Tongue (tissue), 2 donors: ENCODE results near the gene DEFB125. TPM values are rescaled to one million over a fixed set of nuclear protein-coding genes. Genes with fewer than 3 reads are reported as not detected.
"Not testable (repeated sequence)": the region's sequence is repeated elsewhere in the genome, so short reads cannot be mapped to it uniquely, and the experiment has no call there.

Experiments used
- DNase-seq: peaks from one replicate; pipeline ENCODE4 v3.0.0-alpha.2; 2015
- total RNA-seq: library from RNA; depleted of rRNA; stranded (reverse); fragments of >200 nt; gene quantifications from one replicate; pipeline ENCODE4 v1.2.3, GENCODE V29; 2014

DEFB125 gene
- total RNA-seq = not detected

GRCh38 chr20:87401-87800 is at the start of gene DEFB125:
Gene DEFB125, plus strand, starts transcription at chr20:87672. Its CDS starts 38 bp downstream, at chr20:87710.
- no peak for DNase-seq

- DNase-seq = no peak
Observed at GRCh38 chr20:60035-60918, 27.2 kb upstream of the DEFB125 start.

GRCh38 chr20:61230-61629 is 26.2 kb upstream of the DEFB125 start:
- DNase-seq = no peak

- DNase-seq = no peak
Observed at GRCh38 chr20:61757-62156, 25.7 kb upstream of the DEFB125 start.

- no peak for DNase-seq
Observed at GRCh38 chr20:62487-62886, 25.0 kb upstream of the DEFB125 start.

GRCh38 chr20:64026-64603 is 23.4 kb upstream of the DEFB125 start:
- DNase-seq = no peak

GRCh38 chr20:64766-65322 is 22.6 kb upstream of the DEFB125 start:
- DNase-seq = no peak

- no peak for DNase-seq
Observed at GRCh38 chr20:77231-77630, 10.2 kb upstream of the DEFB125 start.

- no peak for DNase-seq
Observed at GRCh38 chr20:78338-78737, 9.1 kb upstream of the DEFB125 start.

GRCh38 chr20:79565-79964 is 7.9 kb upstream of the DEFB125 start:
- no peak for DNase-seq

GRCh38 chr20:90651-91050 is 3.2 kb downstream of the DEFB125 start:
- no peak for DNase-seq

GRCh38 chr20:93641-94040 is 6.2 kb downstream of the DEFB125 start:
- DNase-seq = no peak

- DNase-seq = no peak
Observed at GRCh38 chr20:95215-95614, 7.7 kb downstream of the DEFB125 start.

GRCh38 chr20:97691-98090 is 10.2 kb downstream of the DEFB125 start:
- not testable (repeated sequence) for DNase-seq

GRCh38 chr20:101975-102374 is 14.5 kb downstream of the DEFB125 start:
- no peak for DNase-seq

- no peak for DNase-seq
Observed at GRCh38 chr20:103456-103855, 16.0 kb downstream of the DEFB125 start.

- DNase-seq = no peak
Observed at GRCh38 chr20:112396-112795, 24.9 kb downstream of the DEFB125 start.

- DNase-seq = no peak
Observed at GRCh38 chr20:117518-117917, 30.0 kb downstream of the DEFB125 start.

GRCh38 chr20:129786-130323 is 42.4 kb downstream of the DEFB125 start:
- not testable (repeated sequence) for DNase-seq

- DNase-seq = no peak
Observed at GRCh38 chr20:137668-138490, 50.4 kb downstream of the DEFB125 start.

GRCh38 chr20:142290-142689 is 54.8 kb downstream of the DEFB125 start, which contains the start of gene DEFB126:
Gene DEFB126, plus strand, starts transcription at chr20:142590. Its CDS starts 39 bp downstream, at chr20:142629.
- DNase-seq = no peak

- no peak for DNase-seq
Observed at GRCh38 chr20:145877-146276, 58.4 kb downstream of the DEFB125 start.
